Stimulated activated CD8-positive, alpha-beta memory T cell treated with anti-CD3 and anti-CD28 coated beads, Interleukin-7, amount 100 ng/mL, for 4 hours (primary cell): ENCODE measurements around the gene IQSEC2.

Experiments used
- DNase-seq, 2 donors: peaks; one replicate each; pipeline ENCODE4 v3.0.0-alpha.2; 2020; ENCODE audit warnings: low read depth in 2 of 2

The IQSEC2 gene

GRCh38 chrX:53305219-53305995 lies 24.0 kb upstream of the IQSEC2 start:
- no peak for DNase-seq

- DNase-seq, result no peak
Observed at GRCh38 chrX:53303195-53303594, 21.8 kb upstream of the IQSEC2 start.

DNA sequence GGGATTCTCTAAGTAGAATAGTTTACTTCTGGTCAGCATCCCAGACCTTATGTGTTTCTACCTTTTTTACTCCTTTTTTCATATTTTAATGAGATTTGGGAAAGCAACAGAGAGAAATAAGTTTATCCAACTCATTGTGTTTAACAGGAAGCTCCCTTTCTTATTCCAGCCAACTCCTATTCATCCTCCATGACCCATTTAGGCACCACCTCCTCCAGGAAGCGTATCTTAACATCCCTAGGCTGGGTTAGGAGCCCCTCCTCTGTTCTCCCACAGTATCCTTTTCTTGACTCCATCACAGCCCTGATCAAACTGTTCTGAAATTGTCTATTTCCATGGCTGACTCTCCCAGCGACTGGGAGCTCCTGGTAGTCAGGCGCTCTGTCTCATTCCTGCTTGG lies 18.8 kb upstream of the IQSEC2 start:
- no peak for DNase-seq

DNA sequence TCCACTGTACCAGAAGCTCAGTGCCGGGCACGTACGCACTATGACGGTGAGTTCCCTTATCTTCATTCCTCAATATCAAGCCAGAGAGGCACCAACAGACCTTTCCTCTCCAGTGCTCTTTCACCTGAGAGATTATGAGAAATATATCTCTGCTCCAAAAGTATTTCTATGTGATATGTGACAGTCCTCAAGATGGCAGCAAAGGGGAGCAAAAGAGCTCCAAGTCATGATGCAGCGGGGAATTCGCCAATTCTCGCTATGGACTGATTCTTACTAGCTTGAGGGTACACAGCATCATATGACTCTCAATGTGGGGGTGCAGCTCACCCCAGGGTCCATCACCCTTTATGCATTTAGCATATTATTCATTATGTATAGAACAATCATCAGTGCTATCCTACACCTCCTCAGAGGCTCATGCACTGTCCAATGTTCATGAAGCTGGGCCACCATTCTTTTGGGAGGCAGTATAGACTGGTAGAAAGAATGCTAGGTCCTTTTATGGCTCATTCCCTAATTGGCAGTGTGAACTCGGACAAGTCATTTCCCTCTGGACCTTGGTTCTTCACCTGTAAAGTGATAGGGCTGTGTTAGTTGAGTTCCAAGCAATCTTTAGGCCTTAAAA lies 12.8 kb upstream of the IQSEC2 start:
- no peak for DNase-seq

DNA sequence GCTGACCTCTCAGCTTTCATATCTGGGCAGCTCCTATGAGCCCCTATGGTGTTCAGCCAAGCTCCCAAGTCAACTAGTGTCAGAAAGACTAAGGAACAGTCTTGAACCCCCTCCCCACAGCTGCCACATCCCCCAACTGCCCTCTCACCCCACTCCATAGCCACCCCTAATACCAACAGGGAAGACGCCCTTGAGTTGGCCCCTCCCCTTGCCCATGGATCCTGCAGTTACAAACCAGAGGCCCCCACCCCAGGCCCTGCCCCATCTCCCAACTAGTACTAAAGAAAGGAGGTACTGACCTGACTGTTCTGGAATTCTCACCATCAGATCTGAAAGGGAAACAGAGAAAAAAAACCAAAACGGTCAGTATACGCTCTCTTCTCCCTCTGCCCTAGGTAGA lies 10.2 kb upstream of the IQSEC2 start:
- no peak for DNase-seq

- DNase-seq, result no peak
Observed at GRCh38 chrX:53290441-53291041, 9.2 kb upstream of the IQSEC2 start.

GRCh38 chrX:53288189-53288588 lies 6.8 kb upstream of the IQSEC2 start:
- DNase-seq, result no peak

DNA sequence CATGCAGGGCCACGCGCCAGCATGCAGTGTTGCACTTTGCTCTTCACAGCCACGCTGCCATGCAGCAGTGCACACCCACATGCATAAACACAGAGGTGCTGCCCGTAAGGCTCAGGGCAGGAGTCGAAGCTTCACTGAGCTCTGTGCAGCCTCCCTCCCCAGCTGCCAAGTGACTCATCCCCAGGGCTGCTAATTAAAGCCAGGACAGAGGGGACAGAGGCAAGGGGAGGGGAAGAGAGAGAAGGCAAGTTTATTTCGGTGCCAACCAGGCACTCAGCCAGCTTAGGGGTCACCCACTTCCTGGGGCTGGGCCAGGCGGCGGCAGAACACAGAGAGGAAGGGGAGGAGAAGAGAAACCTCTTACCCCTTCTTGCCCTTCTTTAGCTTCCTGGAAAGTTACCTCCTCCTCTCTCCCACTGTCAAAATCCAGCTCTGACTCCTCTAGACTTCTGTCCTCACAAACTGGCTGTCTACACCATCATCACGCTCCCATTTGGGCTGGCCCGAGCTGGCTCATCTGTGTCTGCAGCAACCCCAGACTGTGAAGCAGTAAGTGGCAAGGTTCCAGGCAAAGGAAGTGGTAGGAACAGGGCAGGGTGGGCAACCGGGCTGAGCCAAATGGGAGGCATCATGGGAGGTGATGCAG lies 6.2 kb upstream of the IQSEC2 start:
- peak in 1 of 2 donors; percentile 21 for DNase-seq

- no peak for DNase-seq
Observed at GRCh38 chrX:53286171-53286570, 4.8 kb upstream of the IQSEC2 start.

DNA sequence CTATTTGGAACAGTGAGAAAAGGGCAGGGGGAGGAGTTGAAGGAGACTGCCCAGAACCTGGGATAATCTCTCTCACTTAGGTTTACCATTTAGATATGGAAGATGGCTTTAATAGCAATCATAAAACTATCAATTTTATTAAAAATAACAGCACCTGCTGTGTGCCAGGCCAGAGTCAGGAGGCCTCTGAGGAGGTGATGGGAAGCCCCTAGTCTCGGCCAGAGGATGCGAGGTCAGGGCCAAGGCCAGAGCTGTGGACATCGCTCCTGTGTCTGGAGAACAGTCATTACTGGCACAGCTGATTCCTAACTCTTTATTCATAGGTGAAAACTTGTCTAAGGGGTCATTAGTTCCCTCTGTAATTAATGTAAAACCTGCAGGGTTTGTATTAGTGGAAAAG lies 4.2 kb upstream of the IQSEC2 start:
- DNase-seq, result no peak

DNA sequence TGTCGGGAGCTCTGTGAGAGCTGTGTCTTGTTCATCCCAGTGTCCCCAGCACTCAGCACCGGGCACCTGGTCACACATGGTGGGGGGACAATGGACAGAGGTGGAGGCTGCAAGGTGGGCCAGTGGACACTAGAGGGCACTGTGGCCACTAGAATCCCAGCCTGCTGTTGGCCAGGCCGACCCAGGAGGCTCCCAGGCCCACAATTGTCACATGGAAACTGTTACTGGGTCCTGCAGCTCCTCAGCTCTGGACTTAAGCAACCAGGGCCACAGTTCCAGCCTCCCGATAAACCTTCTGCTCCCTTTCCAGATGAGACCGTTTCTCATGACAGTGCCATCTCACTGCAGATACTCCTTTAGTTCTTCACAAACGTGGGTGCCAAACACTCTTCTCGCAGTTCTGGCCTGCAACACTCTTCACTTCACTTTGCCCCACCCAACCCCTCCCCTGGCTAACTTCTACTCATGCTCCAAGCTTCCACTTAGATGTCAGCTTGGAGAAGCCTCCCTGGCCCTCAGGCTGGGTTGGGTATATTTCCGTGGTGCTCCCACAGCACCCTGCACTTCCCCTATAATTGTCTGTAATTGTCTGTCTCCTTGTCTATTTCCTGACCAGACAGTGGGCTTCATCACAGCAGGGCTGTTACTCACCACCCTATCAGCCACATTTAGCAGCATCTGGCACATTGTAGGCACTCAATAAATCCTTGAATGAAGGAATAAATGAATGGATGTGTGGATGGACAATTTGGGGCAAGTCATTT lies 3.5 kb upstream of the IQSEC2 start:
- DNase-seq, result no peak

- DNase-seq, result no peak
Observed at GRCh38 chrX:53283567-53283966, 2.2 kb upstream of the IQSEC2 start.

DNA sequence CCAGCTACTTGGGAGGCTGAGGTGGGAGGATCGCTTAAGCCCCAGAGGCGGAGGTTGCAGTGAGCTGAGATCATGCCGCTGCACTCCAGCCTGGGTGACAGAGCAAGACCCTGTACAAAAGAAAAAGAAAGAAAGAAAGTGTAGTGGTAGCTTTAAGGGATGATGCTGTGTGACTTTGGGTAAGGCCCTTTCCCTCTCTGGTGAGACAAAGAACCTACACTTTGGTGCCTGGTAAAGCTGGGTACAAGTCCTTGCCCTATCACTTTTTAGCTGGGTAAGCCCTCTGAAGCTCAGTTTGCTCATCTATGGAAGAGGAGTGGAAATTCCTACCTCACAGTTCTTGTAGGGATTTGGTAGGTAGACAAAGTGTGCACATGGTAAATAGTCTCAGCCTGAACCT lies 1.7 kb upstream of the IQSEC2 start:
- DNase-seq, result no peak

- DNase-seq, result no peak
Observed at GRCh38 chrX:53281963-53282695, 745 bp upstream of the IQSEC2 start.

DNA sequence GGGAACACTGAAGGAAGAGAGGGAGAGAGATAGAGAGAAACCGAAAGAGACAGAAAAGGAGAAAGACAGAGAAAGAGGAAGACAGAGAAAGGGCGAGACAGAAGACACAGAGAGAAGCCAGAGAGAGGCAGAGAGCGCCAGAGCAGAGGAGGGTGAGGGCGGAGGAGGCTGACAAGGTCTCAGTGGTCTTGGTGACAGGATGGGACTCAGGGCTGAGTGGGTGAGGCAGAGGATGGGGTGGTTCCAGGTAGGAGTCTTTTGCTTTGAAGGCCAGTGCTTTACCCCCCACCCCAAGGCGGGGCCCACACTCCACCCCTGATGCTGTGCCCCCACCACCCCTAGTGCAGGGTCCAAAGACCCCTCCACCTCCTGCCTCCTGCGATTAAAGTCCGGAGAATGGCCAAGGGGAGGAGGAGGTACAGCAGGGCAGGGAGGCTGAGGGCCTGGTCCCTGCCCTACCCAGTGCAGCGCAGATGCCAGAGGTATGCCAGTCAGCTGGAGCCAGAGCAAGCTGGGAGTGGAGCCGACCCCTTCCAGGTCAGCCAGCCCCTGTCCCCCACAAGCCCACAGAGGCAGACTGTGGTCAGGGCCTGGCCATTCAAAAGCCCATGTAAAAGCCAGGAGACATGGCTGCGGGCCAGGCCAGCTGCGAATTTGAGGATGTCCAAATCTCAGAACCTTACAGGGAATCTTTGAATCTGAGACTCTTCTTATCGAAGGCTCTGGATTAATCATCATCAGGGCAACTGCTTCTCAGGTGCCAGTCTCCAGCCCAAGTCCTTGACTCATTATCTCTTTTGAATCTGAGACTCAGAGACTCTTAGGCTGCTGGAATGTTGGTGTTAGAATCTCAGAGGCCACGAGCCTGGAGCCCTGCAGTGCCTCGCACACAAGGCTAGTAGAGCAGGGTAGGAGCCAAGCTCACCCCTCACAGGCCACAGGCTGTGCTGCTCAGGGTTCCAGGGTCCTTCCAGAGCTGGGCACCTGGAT lies 758 bp downstream of the IQSEC2 start:
- no peak for DNase-seq

DNA sequence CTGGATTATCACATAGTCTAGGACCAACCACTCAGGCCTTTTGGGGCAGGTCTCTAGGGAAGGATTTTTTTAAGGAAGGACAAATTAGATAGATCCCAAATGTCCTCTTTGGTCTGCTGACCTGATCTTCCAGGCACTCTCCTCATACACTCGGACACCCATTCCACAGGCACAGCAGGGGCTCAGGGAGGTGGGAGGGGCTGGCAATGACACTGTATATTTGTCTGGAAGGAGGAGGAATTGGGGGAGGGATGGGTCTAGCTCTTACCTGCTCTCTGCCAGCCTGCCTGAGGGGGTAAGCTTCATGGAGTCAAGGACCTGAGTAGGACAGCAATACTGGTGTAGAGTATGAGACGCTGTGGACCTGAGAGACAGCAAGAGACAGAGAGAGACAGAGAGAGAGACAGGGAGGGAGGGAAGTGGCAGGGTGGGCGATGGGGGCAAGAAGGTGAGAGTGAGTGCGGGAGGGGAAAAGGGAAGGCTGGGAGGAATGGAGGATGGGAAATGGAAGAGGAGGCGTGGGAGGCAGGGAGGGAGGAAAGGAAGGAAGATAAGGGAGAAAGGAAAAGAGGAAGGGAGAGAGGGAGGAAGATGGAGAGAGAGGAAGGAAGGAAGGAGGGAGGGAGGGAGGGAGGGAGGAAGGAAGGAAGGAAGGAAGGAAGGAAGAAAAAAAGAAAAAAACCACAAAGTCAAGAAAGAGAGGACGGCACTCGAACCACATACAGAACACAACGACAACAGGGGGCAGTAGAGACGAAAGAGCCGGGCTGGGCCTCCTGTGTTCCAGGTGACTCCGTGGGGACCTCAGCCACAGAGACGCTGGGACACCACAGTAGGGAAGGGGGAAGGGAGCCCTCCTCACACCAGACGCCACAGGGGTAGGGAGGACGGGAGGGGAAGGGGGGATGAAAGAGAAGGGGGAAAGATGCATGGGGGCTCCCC lies 1.8 kb downstream of the IQSEC2 start:
- no peak for DNase-seq

GRCh38 chrX:53272808-53273337 lies 8.5 kb downstream of the IQSEC2 start:
- DNase-seq, result no peak

DNA sequence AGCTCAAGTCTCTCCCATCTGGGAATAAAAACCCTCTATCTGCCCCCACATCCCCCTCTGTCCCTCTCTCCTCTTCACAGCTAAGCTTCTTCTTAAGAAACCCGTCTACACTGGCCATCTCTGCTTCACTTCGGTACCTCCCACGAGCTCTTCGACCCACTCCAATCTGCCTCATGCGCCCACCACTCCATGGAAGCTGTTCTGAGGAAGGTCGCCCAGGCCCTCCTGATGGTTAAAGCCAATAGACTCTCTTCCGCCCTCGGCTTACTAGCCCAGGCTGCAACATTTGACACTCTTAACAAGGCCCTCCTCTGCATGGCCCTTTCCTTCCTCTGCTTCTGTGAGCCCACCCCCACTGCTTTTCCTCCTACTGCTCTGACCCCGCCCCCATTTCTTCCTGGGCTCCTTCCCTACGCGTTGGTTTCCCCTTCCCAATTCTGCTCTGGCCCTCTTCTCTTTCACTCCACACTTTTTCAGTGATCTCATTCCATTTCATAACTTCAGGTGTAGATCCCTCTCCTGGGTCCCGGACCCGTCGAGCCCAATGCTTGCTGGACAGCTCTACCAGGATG lies 11.8 kb downstream of the IQSEC2 start:
- DNase-seq, result no peak
